Right renal pelvis (tissue), 4 donors: ENCODE results near the gene DHX8. TPM values are rescaled to one million over a fixed set of nuclear protein-coding genes. Genes with fewer than 3 reads are reported as not detected.
"Not testable (repeated sequence)": the region's sequence is repeated elsewhere in the genome, so short reads cannot be mapped to it uniquely, and the experiment has no call there.

Experiments used
- DNase-seq, 4 donors: peaks; one replicate each; pipeline ENCODE4 v3.0.0-alpha.2; 2013; ENCODE audit warnings: low read depth in 4 of 4, low spot score in 3 of 4, missing footprints in 1 of 4
- polyA plus RNA-seq, 4 donors: library from polyadenylated mRNA; unstranded; fragments of 120-200 nt; gene quantifications; one replicate each; pipeline ENCODE4 v1.2.1, GENCODE V29; 2013; ENCODE audit not compliant: insufficient read length in 4 of 4

Gene DHX8
- polyA plus RNA-seq, 4 donors: 39.7 to 47.2 (median 44.6) TPM

- DNase-seq: not testable (repeated sequence)
Observed at GRCh38 chr17:43459878-43460277, 23.9 kb upstream of the DHX8 start.

GRCh38 chr17:43461185-43461584 is 22.6 kb upstream of the DHX8 start:
- no peak for DNase-seq

GRCh38 chr17:43462569-43462968 is 21.2 kb upstream of the DHX8 start:
- not testable (repeated sequence) for DNase-seq

GRCh38 chr17:43463241-43463640 is 20.5 kb upstream of the DHX8 start:
- no peak for DNase-seq

- no peak for DNase-seq
Observed at GRCh38 chr17:43464046-43464445, 19.7 kb upstream of the DHX8 start.

- DNase-seq: no peak
Observed at GRCh38 chr17:43465049-43465448, 18.7 kb upstream of the DHX8 start.

GRCh38 chr17:43467981-43468581 is 15.7 kb upstream of the DHX8 start:
- DNase-seq: no peak

- no peak for DNase-seq
Observed at GRCh38 chr17:43468691-43469139, 15.1 kb upstream of the DHX8 start.

GRCh38 chr17:43469145-43469544 is 14.6 kb upstream of the DHX8 start:
- DNase-seq: no peak

- DNase-seq: no peak
Observed at GRCh38 chr17:43471585-43472160, 12.1 kb upstream of the DHX8 start.

- DNase-seq: no peak
Observed at GRCh38 chr17:43475494-43476089, 8.2 kb upstream of the DHX8 start.

GRCh38 chr17:43476306-43476705 is 7.5 kb upstream of the DHX8 start:
- DNase-seq: not testable (repeated sequence)

- no peak for DNase-seq
Observed at GRCh38 chr17:43477832-43478634, 5.7 kb upstream of the DHX8 start.

- DNase-seq: no peak
Observed at GRCh38 chr17:43479948-43480347, 3.8 kb upstream of the DHX8 start.

- no peak for DNase-seq
Observed at GRCh38 chr17:43482103-43483012, 1.4 kb upstream of the DHX8 start.

GRCh38 chr17:43490621-43491020 is 6.8 kb downstream of the DHX8 start:
- no peak for DNase-seq

- DNase-seq: not testable (repeated sequence)
Observed at GRCh38 chr17:43509440-43509839, 25.7 kb downstream of the DHX8 start.

- not testable (repeated sequence) for DNase-seq
Observed at GRCh38 chr17:43511199-43511598, 27.4 kb downstream of the DHX8 start.

- no peak for DNase-seq
Observed at GRCh38 chr17:43515656-43516055, 31.9 kb downstream of the DHX8 start.

GRCh38 chr17:43517161-43517560 is 33.4 kb downstream of the DHX8 start:
- DNase-seq: no peak
